ENCODE measurements around the gene ENC1. TPM values are rescaled to one million over a fixed set of nuclear protein-coding genes. Genes with fewer than 3 reads are reported as not detected.

The ENC1 gene
- total and polyA plus RNA-seq, 2 experiments from 2014 or later: 58.8 to 151 TPM

- 99% methylated on average over 4 of the region's 4 CpGs for WGBS (ENCODE audit: low lambda C conversion rate, missing lambda C conversion rate)
- no peak overlapping the region for H3K4me3 ChIP-seq
Observed at GRCh38 chr5:74582853-74583252, 57.7 kb downstream of the ENC1 start.

GRCh38 chr5:74581988-74582365 lies 58.6 kb downstream of the ENC1 start:
- Histone ChIP-seq H3K4me1 (ENCODE audit: insufficient read depth) (peaks cover 13% of the 10 kb centered on the region), H2AFZ (no peak overlapping the region), H3K79me2 (no peaks in the 10 kb centered on the region), H3K9me3 (ENCODE audit: low read depth) (no peaks in the 10 kb centered on the region), H3K27me3 (no peaks in the 10 kb centered on the region), H3K9me2 (replicated peaks; ENCODE audit: insufficient read depth) (no peaks in the 10 kb centered on the region), H3K4me3 (no peak overlapping the region), H3K36me3 (replicated peaks; ENCODE audit: insufficient read depth, low read depth) (no peaks in the 10 kb centered on the region), H3K27ac (peak overlapping the region; percentile 84), H4K20me1 (ENCODE audit: insufficient read depth, poor library complexity, severe bottlenecking) (no peaks in the 10 kb centered on the region), H3K4me2 (no peak overlapping the region)
- 95% methylated on average over 4 of the region's 4 CpGs for WGBS (ENCODE audit: low lambda C conversion rate, missing lambda C conversion rate)
- TF ChIP-seq EZH2phosphoT487 (IDR thresholded peaks at IDR 0.05; ENCODE audit: low read depth, severe bottlenecking, unreplicated experiment) (no peak), EZH2 (IDR thresholded peaks at IDR 0.05; ENCODE audit: borderline replicate concordance) (no peak), CTCF (IDR thresholded peaks at IDR 0.05; ENCODE audit: poor library complexity) (no peak)
- DNase-seq (ENCODE audit: low spot score): no peak

More at GRCh38 chr5:74582853-74583252, 57.7 kb downstream of the ENC1 start:
- Histone ChIP-seq H3K79me2 (no peaks in the 10 kb centered on the region), H3K4me2 (no peak overlapping the region), H3K27ac (no peak overlapping the region), H3K36me3 (replicated peaks; ENCODE audit: insufficient read depth, low read depth) (no peaks in the 10 kb centered on the region), H2AFZ (no peak overlapping the region), H3K9me2 (replicated peaks; ENCODE audit: insufficient read depth) (no peaks in the 10 kb centered on the region), H3K4me1 (ENCODE audit: insufficient read depth) (peaks cover 11% of the 10 kb centered on the region), H4K20me1 (ENCODE audit: insufficient read depth, poor library complexity, severe bottlenecking) (no peaks in the 10 kb centered on the region), H3K27me3 (no peaks in the 10 kb centered on the region), H3K9me3 (ENCODE audit: low read depth) (no peaks in the 10 kb centered on the region)
- no peak for TF ChIP-seq EZH2 (IDR thresholded peaks at IDR 0.05; ENCODE audit: borderline replicate concordance)
- no peak for TF ChIP-seq EZH2phosphoT487 (IDR thresholded peaks at IDR 0.05; ENCODE audit: low read depth, severe bottlenecking, unreplicated experiment)
- TF ChIP-seq CTCF (IDR thresholded peaks at IDR 0.05; ENCODE audit: poor library complexity): no peak
- no peak for DNase-seq (ENCODE audit: low spot score)

- 68% methylated on average over 3 of the region's 3 CpGs for WGBS (ENCODE audit: low lambda C conversion rate, missing lambda C conversion rate)
- H3K27me3 ChIP-seq: no peaks in the 10 kb centered on the region
- H3K9me2 ChIP-seq (replicated peaks; ENCODE audit: insufficient read depth): no peaks in the 10 kb centered on the region
- no peak for DNase-seq (ENCODE audit: low spot score)
- H4K20me1 ChIP-seq (ENCODE audit: insufficient read depth, poor library complexity, severe bottlenecking): no peaks in the 10 kb centered on the region
- no peak for TF ChIP-seq EZH2phosphoT487 (IDR thresholded peaks at IDR 0.05; ENCODE audit: low read depth, severe bottlenecking, unreplicated experiment)
- no peak for TF ChIP-seq EZH2 (IDR thresholded peaks at IDR 0.05; ENCODE audit: borderline replicate concordance)
- TF ChIP-seq CTCF (IDR thresholded peaks at IDR 0.05; ENCODE audit: poor library complexity): no peak
- H3K4me3 ChIP-seq: no peak overlapping the region
- H3K36me3 ChIP-seq (replicated peaks; ENCODE audit: insufficient read depth, low read depth): no peaks in the 10 kb centered on the region
- peaks cover 14% of the 10 kb centered on the region for H3K4me1 ChIP-seq (ENCODE audit: insufficient read depth)
- H3K4me2 ChIP-seq: no peak overlapping the region
- H3K79me2 ChIP-seq: no peaks in the 10 kb centered on the region
- peak overlapping the region; percentile 78 for H3K27ac ChIP-seq
- no peak overlapping the region for H2AFZ ChIP-seq
- H3K9me3 ChIP-seq (ENCODE audit: low read depth): no peaks in the 10 kb centered on the region
Observed at GRCh38 chr5:74580729-74581109, 59.8 kb downstream of the ENC1 start.

- H3K4me3 ChIP-seq: no peak overlapping the region
- no peak overlapping the region for H3K4me2 ChIP-seq
- peaks cover 14% of the 10 kb centered on the region for H3K4me1 ChIP-seq (ENCODE audit: insufficient read depth)
- H4K20me1 ChIP-seq (ENCODE audit: insufficient read depth, poor library complexity, severe bottlenecking): no peaks in the 10 kb centered on the region
- H3K9me3 ChIP-seq (ENCODE audit: low read depth): no peaks in the 10 kb centered on the region
- H3K27ac ChIP-seq: peak overlapping the region; percentile 78
- H2AFZ ChIP-seq: no peak overlapping the region
- H3K27me3 ChIP-seq: no peaks in the 10 kb centered on the region
- no peak for DNase-seq (ENCODE audit: low spot score)
- 91% methylated on average over 9 of the region's 9 CpGs for WGBS (ENCODE audit: low lambda C conversion rate, missing lambda C conversion rate)
- no peaks in the 10 kb centered on the region for H3K36me3 ChIP-seq (replicated peaks; ENCODE audit: insufficient read depth, low read depth)
- no peaks in the 10 kb centered on the region for H3K9me2 ChIP-seq (replicated peaks; ENCODE audit: insufficient read depth)
- H3K79me2 ChIP-seq: no peaks in the 10 kb centered on the region
- no peak for TF ChIP-seq EZH2 (IDR thresholded peaks at IDR 0.05; ENCODE audit: borderline replicate concordance)
- TF ChIP-seq CTCF (IDR thresholded peaks at IDR 0.05; ENCODE audit: poor library complexity): no peak
- no peak for TF ChIP-seq EZH2phosphoT487 (IDR thresholded peaks at IDR 0.05; ENCODE audit: low read depth, severe bottlenecking, unreplicated experiment)
Observed at GRCh38 chr5:74579215-74579614, 61.3 kb downstream of the ENC1 start.

Data from hepatocyte (in vitro differentiated cells).